K562 (cell line): Measurements from ENCODE around the gene IPP. TPM values are rescaled to one million over a fixed set of nuclear protein-coding genes. Genes with fewer than 3 reads are reported as not detected.

ENCODE experiments used
- CBX5 ChIP-seq: IDR thresholded peaks from 2 replicates; pipeline ENCODE4 v1.6.1; 2014; ENCODE audit warnings: low read depth, borderline replicate concordance
- HOMEZ ChIP-seq: fragments of 250-450 bp; sonication (Bioruptor Pico); IDR thresholded peaks from 2 replicates; pipeline ENCODE4 v1.4.0; 2020; ENCODE audit warnings: mild to moderate bottlenecking, moderate library complexity
- KLF6 ChIP-seq: fragments of 250-450 bp; sonication (Bioruptor Pico); IDR thresholded peaks from 2 replicates; pipeline ENCODE4 v1.4.0; 2020; ENCODE audit warnings: mild to moderate bottlenecking, moderate library complexity, borderline replicate concordance
- MLLT1 ChIP-seq, 2 experiments: fragments of 450-650 bp; IDR thresholded peaks; 2 replicates each; pipeline ENCODE4 v1.6.1; 2016
- NCOA4 ChIP-seq: fragments of 450-650 bp; IDR thresholded peaks from 2 replicates; pipeline ENCODE4 v1.6.1; 2018; ENCODE audit warnings: mild to moderate bottlenecking; ENCODE audit not compliant: partially characterized antibody
- NONO ChIP-seq, 2 experiments: fragments of 200-400 bp in 1 of 2; fragments of 450-650 bp in 1 of 2; formaldehyde crosslinking in 1 of 2; IDR thresholded peaks; 2 replicates each; pipeline ENCODE4 v1.6.1; 2017; ENCODE audit warnings: low read depth in 2 of 2, mild to moderate bottlenecking in 2 of 2, moderate library complexity in 2 of 2, low read length in 1 of 2
- POU5F1 ChIP-seq: fragments of 150-350 bp; IDR thresholded peaks from 2 replicates; pipeline ENCODE4 v1.6.1; 2014; ENCODE audit warnings: borderline replicate concordance, low read length, low read depth, mild to moderate bottlenecking; ENCODE audit not compliant: partially characterized antibody
- SAP30 ChIP-seq: fragments of 200-600 bp; sonication (generic); IDR thresholded peaks from 2 replicates; pipeline ENCODE4 v1.6.1; 2012; ENCODE audit warnings: borderline replicate concordance, low read depth, mild to moderate bottlenecking, moderate library complexity, low read length, control low read depth, inconsistent platforms; ENCODE audit not compliant: insufficient read depth, poor library complexity, severe bottlenecking
- ZBTB40 ChIP-seq, 2 experiments: fragments of 450-650 bp in 1 of 2; sonication (generic) in 1 of 2; formaldehyde crosslinking in 1 of 2; IDR thresholded peaks; 2 replicates each; pipeline versions ENCODE4 v1.7.1 to v1.9.0; 2016 to 2022; ENCODE audit warnings: inconsistent platforms in 1 of 2, mild to moderate bottlenecking in 1 of 2, missing genetic modification reagents in 1 of 2
- ZNF311 ChIP-seq: fragments of 250-450 bp; sonication (Bioruptor Pico); IDR thresholded peaks from 2 replicates; pipeline ENCODE4 v1.4.0; 2020; ENCODE audit warnings: mild to moderate bottlenecking, moderate library complexity
- ZNF512 ChIP-seq: IDR thresholded peaks from 2 replicates; pipeline ENCODE4 v1.6.1; 2016; ENCODE audit warnings: missing genetic modification characterization, missing compliant biosample characterization
- polyA plus RNA-seq, 8 experiments: library from polyadenylated mRNA; depleted of rRNA in 4 of 8; stranded (reverse) in 5 of 8; unstranded in 3 of 8; fragments of >200 nt; fragmentation: Nextera tagmentation in 2 of 8; fragmentation: Illumina TruSeq in 1 of 8; extraction: Ambion mirVana in 2 of 8; extraction: Trizol in 1 of 8; gene quantifications; 2 replicates each; pipeline versions ENCODE4 v1.2.1 to v1.2.3, GENCODE V29; 2011 to 2014; ENCODE audit warnings: inconsistent platforms in 1 of 8, missing spikeins in 1 of 8
- total RNA-seq, 7 experiments: library from RNA; depleted of rRNA in 6 of 7; stranded (reverse); fragments of >200 nt in 6 of 7; fragmentation: Illumina TruSeq in 2 of 7; extraction: Trizol in 2 of 7; gene quantifications; 2 replicates each; pipeline versions ENCODE4 v1.2.1 to v1.2.3, GENCODE V29; 2011 to 2021; ENCODE audit warnings: low replicate concordance in 1 of 7

Gene IPP
- total and polyA plus RNA-seq, 9 of the 15 experiments (the other 6 are each of a cell fraction or from before 2014, with no cell fraction given) = 6.9 to 15.1 (median 9.7) TPM

GRCh38 chr1:45685308-45686014, 65.0 kb downstream of the IPP start (continued):
- TF ChIP-seq MLLT1 (IDR thresholded peaks at IDR 0.05) (no peak), CBX5 (no peak), POU5F1 (no peak), SAP30 (no peak), NONO (IDR thresholded peaks at IDR 0.05; ENCODE audit: low read depth in 2 of 2, low read length in 1 of 2) (no peak; a peak in 1 of 4 replicates), ZNF512 (tag) (0 out of 2 replicates have a peak, but pooled peaks have one; percentile 30), ZBTB40 (IDR thresholded peaks at IDR 0.05) (0 out of 2 replicates have a peak, but pooled peaks have one; percentile 10), ZBTB40 (CRISPR knock-in tag; IDR thresholded peaks at IDR 0.05) (no peak), HOMEZ (CRISPR knock-in tag) (no peak), NCOA4 (no peak), KLF6 (0 out of 2 replicates have a peak, but pooled peaks have one; percentile 32), ZNF311 (CRISPR knock-in tag) (no peak)
